Measurements from ENCODE around the gene PRXL2A. TPM values are rescaled to one million over a fixed set of nuclear protein-coding genes. Genes with fewer than 3 reads are reported as not detected.

PRXL2A gene
- total RNA-seq, 1 donor from 2014 or later, result 132 TPM

DNA sequence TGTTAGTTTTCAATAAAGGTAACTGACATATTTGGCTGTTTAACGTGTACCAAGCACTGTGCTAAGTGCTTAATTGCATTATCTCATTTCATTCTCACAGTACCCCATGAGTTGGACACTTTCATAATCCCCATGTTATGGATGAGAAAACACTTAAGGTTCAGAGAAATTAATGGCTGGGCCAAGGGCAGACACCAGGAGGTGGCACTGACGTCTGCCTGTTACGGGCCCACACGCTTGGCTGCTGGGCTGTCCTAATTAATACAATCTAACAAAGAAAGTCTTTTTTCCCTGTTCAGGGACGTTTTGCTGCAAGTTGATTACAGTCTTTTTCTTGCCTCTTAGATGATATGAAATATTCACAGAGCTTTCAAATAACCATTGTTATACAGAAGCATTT is 35.7 kb upstream of the PRXL2A start:
- H3K9me3 Mint-ChIP-seq (ENCODE audit: low read depth), result peaks cover 15% of the 10 kb centered on the region
- H3K27ac Mint-ChIP-seq, result no peak overlapping the region
- peaks cover 11% of the 10 kb centered on the region for H3K36me3 Mint-ChIP-seq (ENCODE audit: insufficient read depth)
- no peak for DNase-seq (ENCODE audit: low spot score, unreplicated experiment)
- no peak overlapping the region for H3K4me3 Mint-ChIP-seq (ENCODE audit: low read depth)
- H3K4me1 Mint-ChIP-seq (ENCODE audit: low read depth), result peaks cover 7% of the 10 kb centered on the region
- TF ChIP-seq, protein P1, sequence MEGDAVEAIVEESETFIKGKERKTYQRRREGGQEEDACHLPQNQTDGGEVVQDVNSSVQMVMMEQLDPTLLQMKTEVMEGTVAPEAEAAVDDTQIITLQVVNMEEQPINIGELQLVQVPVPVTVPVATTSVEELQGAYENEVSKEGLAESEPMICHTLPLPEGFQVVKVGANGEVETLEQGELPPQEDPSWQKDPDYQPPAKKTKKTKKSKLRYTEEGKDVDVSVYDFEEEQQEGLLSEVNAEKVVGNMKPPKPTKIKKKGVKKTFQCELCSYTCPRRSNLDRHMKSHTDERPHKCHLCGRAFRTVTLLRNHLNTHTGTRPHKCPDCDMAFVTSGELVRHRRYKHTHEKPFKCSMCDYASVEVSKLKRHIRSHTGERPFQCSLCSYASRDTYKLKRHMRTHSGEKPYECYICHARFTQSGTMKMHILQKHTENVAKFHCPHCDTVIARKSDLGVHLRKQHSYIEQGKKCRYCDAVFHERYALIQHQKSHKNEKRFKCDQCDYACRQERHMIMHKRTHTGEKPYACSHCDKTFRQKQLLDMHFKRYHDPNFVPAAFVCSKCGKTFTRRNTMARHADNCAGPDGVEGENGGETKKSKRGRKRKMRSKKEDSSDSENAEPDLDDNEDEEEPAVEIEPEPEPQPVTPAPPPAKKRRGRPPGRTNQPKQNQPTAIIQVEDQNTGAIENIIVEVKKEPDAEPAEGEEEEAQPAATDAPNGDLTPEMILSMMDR (IDR thresholded peaks at IDR 0.05; ENCODE audit: unreplicated experiment), result no peak
- peaks cover 7% of the 10 kb centered on the region for H3K27me3 Mint-ChIP-seq

DNA sequence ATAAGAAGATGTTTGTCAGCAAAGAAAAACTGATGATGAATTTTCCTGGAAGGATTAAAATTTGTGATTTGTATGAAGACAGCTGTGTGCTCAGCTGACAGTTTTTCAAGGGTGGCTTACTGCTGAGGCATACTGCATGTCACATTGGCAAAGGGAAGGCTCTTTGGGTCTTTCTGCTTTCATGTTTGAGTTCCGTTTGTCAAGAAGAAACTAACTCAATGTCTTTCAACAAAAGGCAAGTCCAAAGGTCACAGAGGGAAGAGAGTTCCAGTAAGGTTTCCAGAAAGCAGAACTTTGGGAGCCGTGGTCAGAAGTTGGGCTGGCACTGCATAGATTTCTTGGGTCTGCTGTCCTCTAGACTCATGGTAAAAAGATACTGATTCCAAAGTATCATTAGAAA is 34.8 kb upstream of the PRXL2A start:
- H3K36me3 Mint-ChIP-seq (ENCODE audit: insufficient read depth), result peaks cover 4% of the 10 kb centered on the region
- peaks cover 7% of the 10 kb centered on the region for H3K4me1 Mint-ChIP-seq (ENCODE audit: low read depth)
- TF ChIP-seq, protein P1 (IDR thresholded peaks at IDR 0.05; ENCODE audit: unreplicated experiment), result no peak
- peaks cover 9% of the 10 kb centered on the region for H3K9me3 Mint-ChIP-seq (ENCODE audit: low read depth)
- no peak overlapping the region for H3K4me3 Mint-ChIP-seq (ENCODE audit: low read depth)
- H3K27me3 Mint-ChIP-seq, result peaks cover 7% of the 10 kb centered on the region
- H3K27ac Mint-ChIP-seq, result no peak overlapping the region
- DNase-seq (ENCODE audit: low spot score, unreplicated experiment), result no peak

DNA sequence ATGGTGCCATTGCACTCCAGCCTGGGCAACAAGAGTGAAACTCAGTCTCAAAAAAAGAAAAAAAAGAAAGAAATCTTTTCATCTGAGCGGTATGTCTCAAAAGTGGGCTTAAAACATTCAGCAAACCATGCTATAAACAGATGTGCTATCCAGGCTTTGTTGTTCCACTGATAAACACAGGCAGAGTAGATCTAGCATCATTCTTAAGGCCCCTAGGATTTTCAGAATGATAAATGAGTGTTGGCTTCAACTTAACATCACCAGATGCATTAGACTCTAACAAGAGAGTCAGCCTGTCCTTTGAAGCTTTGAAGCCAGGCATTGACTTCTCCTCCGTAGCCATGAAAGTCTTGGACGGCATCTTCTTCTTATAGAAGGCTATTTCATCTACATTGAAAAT is 28.6 kb upstream of the PRXL2A start:
- Mint-ChIP-seq H3K36me3 (ENCODE audit: insufficient read depth) (no peaks in the 10 kb centered on the region), H3K27ac (no peak overlapping the region), H3K4me3 (ENCODE audit: low read depth) (no peak overlapping the region), H3K9me3 (ENCODE audit: low read depth) (no peaks in the 10 kb centered on the region), H3K27me3 (peaks cover 10% of the 10 kb centered on the region), H3K4me1 (ENCODE audit: low read depth) (peaks cover 3% of the 10 kb centered on the region)
- DNase-seq (ENCODE audit: low spot score, unreplicated experiment), result no peak
- TF ChIP-seq, protein P1 (IDR thresholded peaks at IDR 0.05; ENCODE audit: unreplicated experiment), result no peak

DNA sequence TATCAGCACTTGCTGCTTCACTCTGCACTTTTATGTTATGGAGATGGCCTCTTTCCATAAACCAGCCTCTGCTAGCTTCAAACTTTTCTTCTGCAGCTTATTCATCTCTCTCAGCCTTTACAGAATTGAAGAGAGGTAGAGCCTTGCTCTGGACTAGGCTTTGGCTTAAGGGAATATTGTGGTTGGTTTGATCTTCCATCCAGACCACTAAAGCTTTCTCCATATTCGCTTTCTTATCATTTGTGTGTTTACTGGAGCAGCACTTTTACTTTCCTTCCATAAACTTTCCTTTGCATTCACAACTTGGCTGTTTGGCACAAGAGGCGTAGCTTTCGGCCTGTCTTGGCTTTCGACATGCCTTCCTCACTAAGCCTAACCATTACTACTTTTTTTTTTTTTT is 28.2 kb upstream of the PRXL2A start:
- Mint-ChIP-seq H3K4me1 (ENCODE audit: low read depth) (peaks cover 3% of the 10 kb centered on the region), H3K4me3 (ENCODE audit: low read depth) (no peak overlapping the region), H3K36me3 (ENCODE audit: insufficient read depth) (no peaks in the 10 kb centered on the region), H3K27ac (no peak overlapping the region), H3K9me3 (ENCODE audit: low read depth) (no peaks in the 10 kb centered on the region), H3K27me3 (peaks cover 10% of the 10 kb centered on the region)
- DNase-seq (ENCODE audit: low spot score, unreplicated experiment), result no peak
- TF ChIP-seq, protein P1 (IDR thresholded peaks at IDR 0.05; ENCODE audit: unreplicated experiment), result no peak

DNA sequence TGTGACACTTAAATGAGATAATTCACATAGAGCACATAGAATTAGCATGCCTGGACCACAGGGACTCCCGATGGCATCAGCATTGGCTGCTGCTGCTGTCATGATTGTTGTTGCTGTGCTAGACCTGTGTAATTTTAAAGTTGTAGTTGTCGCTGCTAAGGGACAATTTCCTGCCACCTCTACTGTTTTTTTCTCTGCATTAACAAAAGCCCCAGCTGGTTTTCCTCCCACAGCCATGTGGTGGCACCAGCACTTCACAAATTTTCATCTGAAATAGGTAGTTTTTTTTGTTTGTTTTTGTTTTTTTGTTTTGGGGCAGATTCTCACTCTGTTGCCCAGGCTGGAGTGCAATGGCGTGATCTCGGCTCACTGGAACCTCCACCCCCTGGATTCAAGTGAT is 25.4 kb upstream of the PRXL2A start:
- no peaks in the 10 kb centered on the region for H3K9me3 Mint-ChIP-seq (ENCODE audit: low read depth)
- peaks cover 3% of the 10 kb centered on the region for H3K27me3 Mint-ChIP-seq
- peak overlapping the region; percentile 33 for H3K27ac Mint-ChIP-seq
- H3K4me1 Mint-ChIP-seq (ENCODE audit: low read depth), result peaks cover 3% of the 10 kb centered on the region
- H3K36me3 Mint-ChIP-seq (ENCODE audit: insufficient read depth), result no peaks in the 10 kb centered on the region
- TF ChIP-seq, protein P1 (IDR thresholded peaks at IDR 0.05; ENCODE audit: unreplicated experiment), result peak; percentile 67
- H3K4me3 Mint-ChIP-seq (ENCODE audit: low read depth), result no peak overlapping the region
- DNase-seq (ENCODE audit: low spot score, unreplicated experiment), result no peak

Measured in progenitor cell of endocrine pancreas (in vitro differentiated cells).